Left lung (tissue), 10 donors: ENCODE results near the gene VPS13D. TPM values are rescaled to one million over a fixed set of nuclear protein-coding genes. Genes with fewer than 3 reads are reported as not detected.
A peak's percentile ranks its signal among the peaks of the same experiment; 100 is the strongest.

Experiments
- ATAC-seq: fragments of 200-7000 bp; cut with Tn5 transposase; one replicate; pipeline ENCODE4 v1.9.1; 2020; ENCODE audit warnings: moderate library complexity
- DNase-seq, 4 donors: peaks; one replicate each; pipeline ENCODE4 v3.0.0-alpha.2; 2013 to 2020
- H3K27ac ChIP-seq, 2 donors: fragments of 200-600 bp; sonication (generic) in 1 of 2; one replicate each; pipeline versions ENCODE4 v1.5.0 to v1.8.0; 2020 to 2021
- H3K27me3 ChIP-seq, 2 donors: fragments of 200-600 bp; sonication (generic) in 1 of 2; one replicate each; pipeline versions ENCODE4 v1.5.0 to v1.8.0; 2020 to 2021
- H3K36me3 ChIP-seq, 2 donors: fragments of 200-600 bp; sonication (generic) in 1 of 2; one replicate each; pipeline versions ENCODE4 v1.5.0 to v1.8.0; 2020 to 2021
- H3K4me1 ChIP-seq, 2 donors: fragments of 200-600 bp; one replicate each; pipeline ENCODE4 v1.8.0; 2021
- H3K4me3 ChIP-seq, 2 donors: fragments of 200-600 bp; sonication (generic) in 1 of 2; one replicate each; pipeline versions ENCODE4 v1.5.0 to v1.8.0; 2020 to 2021; ENCODE audit warnings: mild to moderate bottlenecking in 1 of 2
- H3K9me3 ChIP-seq, 2 donors: fragments of 200-600 bp; sonication (generic) in 1 of 2; one replicate each; pipeline versions ENCODE4 v1.5.0 to v1.8.0; 2020 to 2021
- CTCF ChIP-seq, 2 donors: fragments of 200-600 bp; sonication (generic) in 1 of 2; IDR thresholded peaks; one replicate each; pipeline versions ENCODE4 v1.5.0 to v1.8.0; 2021; ENCODE audit warnings: antibody characterized with exemption in 2 of 2
- intact Hi-C, 2 donors: fragments of 100-400 bp; cut with DNase I; formaldehyde crosslinking; loops; one replicate each; pipeline versions ENCODE4 v1.11.2 to v1.14.2; 2022
- polyA plus RNA-seq, 6 donors: library from polyadenylated mRNA; unstranded; fragments of 120-200 nt; gene quantifications; one replicate each; pipeline ENCODE4 v1.2.1, GENCODE V29; 2013; ENCODE audit not compliant: insufficient read length in 6 of 6
- total RNA-seq, 2 donors: library from RNA; stranded (reverse); fragmentation: NEBNext Ultra II Directional; extraction: Animal tissue kit (Norgen Biotek cat#: 25700); gene quantifications; one replicate each; pipeline ENCODE4 v1.2.1, GENCODE V29; 2021
- donor health status: DM: no; HTN: yes; CAD: no.
- donor health status: DM: no; HTN: no; CAD: no.

The VPS13D gene
- total and polyA plus RNA-seq, 8 donors, result 26.6 to 62.3 (median 30.2) TPM

- Histone ChIP-seq H3K4me3 (no peak overlapping the region), H3K27ac (peak overlapping the region; percentile 13 to 55), H3K27me3 (no peaks in the 10 kb centered on the region), H3K4me1 (peaks cover 38 to 40% of the 10 kb centered on the region in 2 donors), H3K36me3 (no peaks in the 10 kb centered on the region), H3K9me3 (no peaks in the 10 kb centered on the region)
- DNase-seq, result no peak
- TF ChIP-seq CTCF (IDR thresholded peaks at IDR 0.05), result no peak
- no peak for ATAC-seq
- intact Hi-C loops, result no loop called here
These were observed 242.4 kb downstream of the VPS13D start for GRCh38 chr1:12472156-12472797.

- TF ChIP-seq CTCF (IDR thresholded peaks at IDR 0.05), result no peak
- H3K4me1 ChIP-seq, result peaks cover 45 to 46% of the 10 kb centered on the region in 2 donors
- intact Hi-C loops, result no loop called here
These were observed 243.1 kb downstream of the VPS13D start for GRCh38 chr1:12472798-12473551.

GRCh38 chr1:12473596-12474362, 243.9 kb downstream of the VPS13D start:
- no peaks in the 10 kb centered on the region for H3K9me3 ChIP-seq
- H3K36me3 ChIP-seq, result no peaks in the 10 kb centered on the region
- peak overlapping the region; percentile 13 to 55 for H3K27ac ChIP-seq
- no peak for ATAC-seq
- intact Hi-C loops, result no loop called here
- DNase-seq, result peak in 1 of 4 donors; percentile 63
- no peak overlapping the region for H3K4me3 ChIP-seq
- H3K4me1 ChIP-seq, result peaks cover 53 to 54% of the 10 kb centered on the region in 2 donors
- no peak for TF ChIP-seq CTCF (IDR thresholded peaks at IDR 0.05)
- H3K27me3 ChIP-seq, result no peaks in the 10 kb centered on the region

More at GRCh38 chr1:12472798-12473551, 243.1 kb downstream of the VPS13D start:
- Histone ChIP-seq H3K4me3 (no peak overlapping the region), H3K27ac (peak overlapping the region; percentile 13 to 55), H3K9me3 (no peaks in the 10 kb centered on the region), H3K27me3 (no peaks in the 10 kb centered on the region), H3K36me3 (no peaks in the 10 kb centered on the region)
- DNase-seq (peak in 2 of 4 donors; percentile 60 to 66), ATAC-seq (no peak)

- H3K36me3 ChIP-seq, result no peaks in the 10 kb centered on the region
- intact Hi-C loops, result no loop called here
- no peak for TF ChIP-seq CTCF (IDR thresholded peaks at IDR 0.05)
- peak overlapping the region; percentile 45 to 60 for H3K27ac ChIP-seq
- H3K9me3 ChIP-seq, result no peaks in the 10 kb centered on the region
- DNase-seq (no peak), ATAC-seq (peak; percentile 2)
- no peak overlapping the region for H3K4me3 ChIP-seq
- H3K4me1 ChIP-seq, result peaks cover 55 to 66% of the 10 kb centered on the region in 2 donors
- H3K27me3 ChIP-seq, result no peaks in the 10 kb centered on the region
These were observed 245.3 kb downstream of the VPS13D start for GRCh38 chr1:12475101-12475500.

GRCh38 chr1:12475530-12475934, 245.7 kb downstream of the VPS13D start:
- peak; percentile 17 for ATAC-seq
- no peak for DNase-seq
- Histone ChIP-seq H3K4me1 (peaks cover 59 to 70% of the 10 kb centered on the region in 2 donors), H3K27ac (peak overlapping the region; percentile 45 to 60), H3K36me3 (no peaks in the 10 kb centered on the region), H3K9me3 (no peaks in the 10 kb centered on the region), H3K27me3 (no peaks in the 10 kb centered on the region), H3K4me3 (no peak overlapping the region)
- no peak for TF ChIP-seq CTCF (IDR thresholded peaks at IDR 0.05)
- intact Hi-C loops, result no loop called here
